Esophagus muscularis mucosa (tissue), 3 donors: ENCODE data around the gene AGMAT.

Experiments
- CTCF ChIP-seq, 3 experiments: fragments of 200-600 bp in 2 of 3; fragments of 450-650 bp in 1 of 3; sonication (generic) in 2 of 3; IDR thresholded peaks; one replicate each; pipeline ENCODE4 v1.5.1; 2017 to 2019; ENCODE audit warnings: antibody characterized with exemption in 3 of 3, mild to moderate bottlenecking in 2 of 3, moderate library complexity in 1 of 3
- POLR2A ChIP-seq: fragments of 450-650 bp; IDR thresholded peaks from one replicate; pipeline ENCODE4 v1.6.1; 2017; ENCODE audit warnings: antibody characterized with exemption, moderate library complexity, mild to moderate bottlenecking, low read depth

- TF ChIP-seq CTCF (IDR thresholded peaks at IDR 0.05) (no peak), POLR2A (no peak)
These were observed 38.2 kb downstream of the AGMAT start for GRCh38 chr1:15546641-15547040.
